Measurements from ENCODE around the gene PLBD2.

Gene PLBD2

GRCh38 chr12:113332688-113333417, 25.5 kb upstream of the PLBD2 start:
- H3K4me3 ChIP-seq (ENCODE audit: low read length in 2 of 2): no peak overlapping the region
- no peak overlapping the region for H3K23ac ChIP-seq (ENCODE audit: low read depth, low read length, poor library complexity)
- no peak overlapping the region for H3K4me2 ChIP-seq (ENCODE audit: insufficient read depth, low read length, poor library complexity, severe bottlenecking)
- no peak overlapping the region for H3K18ac ChIP-seq (ENCODE audit: low read length)
- no peaks in the 10 kb centered on the region for H3K36me3 ChIP-seq (replicated peaks in 1 of 2; ENCODE audit: control insufficient read depth in 2 of 2, insufficient read depth in 2 of 2, low read length in 2 of 2)
- no peak overlapping the region for H3K14ac ChIP-seq (ENCODE audit: low read length)
- H3K9me3 ChIP-seq (replicated peaks in 1 of 2; ENCODE audit: control insufficient read depth in 2 of 2, insufficient read depth in 1 of 2, low read depth in 1 of 2, low read length in 2 of 2): peaks cover 0 to 5% of the 10 kb centered on the region in 2 donors
- H2AFZ ChIP-seq (ENCODE audit: low read length): no peak overlapping the region
- no peak overlapping the region for H2BK12ac ChIP-seq (ENCODE audit: low read length)
- no peak overlapping the region for H3K4ac ChIP-seq (ENCODE audit: low read length)
- H3K79me1 ChIP-seq (ENCODE audit: low read depth, low read length): no peaks in the 10 kb centered on the region
- H3K9ac ChIP-seq (ENCODE audit: low read depth, low read length, poor library complexity): no peak overlapping the region
- H3K27me3 ChIP-seq (ENCODE audit: control insufficient read depth in 3 of 3, insufficient read depth in 3 of 3, low read depth in 1 of 3, low read length in 3 of 3): peaks cover 2 to 10% (median 2%) of the 10 kb centered on the region in 3 experiments
- H4K8ac ChIP-seq (ENCODE audit: low read depth, low read length): no peak overlapping the region
- no peak overlapping the region for H4K91ac ChIP-seq (ENCODE audit: low read depth, low read length, poor library complexity)
- no peak overlapping the region for H2BK120ac ChIP-seq (ENCODE audit: low read depth, low read length)
- no peak overlapping the region for H2AK5ac ChIP-seq (ENCODE audit: low read depth, low read length)
- no peak overlapping the region for H2BK15ac ChIP-seq (ENCODE audit: low read length)
- no peak overlapping the region for H2BK5ac ChIP-seq (ENCODE audit: low read length)
- WGBS, 2 donors (ENCODE audit: extremely low coverage in 2 of 2, insufficient read length in 2 of 2, insufficient replicate concordance in 1 of 2): no CpG with 5 or more reads among the region's 17 CpGs
- no peak overlapping the region for H3K27ac ChIP-seq (replicated peaks; ENCODE audit: low read length)
- peaks cover 2 to 3% of the 10 kb centered on the region in 2 donors for H3K4me1 ChIP-seq (ENCODE audit: control insufficient read depth in 2 of 2, insufficient read depth in 1 of 2, low read depth in 1 of 2, low read length in 2 of 2)
- no peak for DNase-seq (ENCODE audit: low spot score)

GRCh38 chr12:113333418-113333750, 25.0 kb upstream of the PLBD2 start:
- no CpG with 5 or more reads among the region's 5 CpGs for WGBS, 2 donors (ENCODE audit: extremely low coverage in 2 of 2, insufficient read length in 2 of 2, insufficient replicate concordance in 1 of 2)
- no peak overlapping the region for H3K4ac ChIP-seq (ENCODE audit: low read length)
- no peak overlapping the region for H3K23ac ChIP-seq (ENCODE audit: low read depth, low read length, poor library complexity)
- no peak overlapping the region for H2BK15ac ChIP-seq (ENCODE audit: low read length)
- DNase-seq (ENCODE audit: low spot score): no peak
- peaks cover 0 to 5% of the 10 kb centered on the region in 2 donors for H3K9me3 ChIP-seq (replicated peaks in 1 of 2; ENCODE audit: control insufficient read depth in 2 of 2, insufficient read depth in 1 of 2, low read depth in 1 of 2, low read length in 2 of 2)
- H3K79me1 ChIP-seq (ENCODE audit: low read depth, low read length): no peaks in the 10 kb centered on the region
- H2BK5ac ChIP-seq (ENCODE audit: low read length): no peak overlapping the region
- peaks cover 2 to 3% of the 10 kb centered on the region in 2 donors for H3K4me1 ChIP-seq (ENCODE audit: control insufficient read depth in 2 of 2, insufficient read depth in 1 of 2, low read depth in 1 of 2, low read length in 2 of 2)
- H3K4me2 ChIP-seq (ENCODE audit: insufficient read depth, low read length, poor library complexity, severe bottlenecking): no peak overlapping the region
- no peak overlapping the region for H3K9ac ChIP-seq (ENCODE audit: low read depth, low read length, poor library complexity)
- no peak overlapping the region for H4K8ac ChIP-seq (ENCODE audit: low read depth, low read length)
- no peak overlapping the region for H2AFZ ChIP-seq (ENCODE audit: low read length)
- no peak overlapping the region for H2AK5ac ChIP-seq (ENCODE audit: low read depth, low read length)
- H3K18ac ChIP-seq (ENCODE audit: low read length): no peak overlapping the region
- H2BK12ac ChIP-seq (ENCODE audit: low read length): no peak overlapping the region
- peaks cover 2 to 10% (median 2%) of the 10 kb centered on the region in 3 experiments for H3K27me3 ChIP-seq (ENCODE audit: control insufficient read depth in 3 of 3, insufficient read depth in 3 of 3, low read depth in 1 of 3, low read length in 3 of 3)
- no peak overlapping the region for H3K27ac ChIP-seq (replicated peaks; ENCODE audit: low read length)
- no peaks in the 10 kb centered on the region for H3K36me3 ChIP-seq (replicated peaks in 1 of 2; ENCODE audit: control insufficient read depth in 2 of 2, insufficient read depth in 2 of 2, low read length in 2 of 2)
- H2BK120ac ChIP-seq (ENCODE audit: low read depth, low read length): no peak overlapping the region
- H3K4me3 ChIP-seq (ENCODE audit: low read length in 2 of 2): no peak overlapping the region
- no peak overlapping the region for H3K14ac ChIP-seq (ENCODE audit: low read length)
- H4K91ac ChIP-seq (ENCODE audit: low read depth, low read length, poor library complexity): no peak overlapping the region

GRCh38 chr12:113333877-113334785, 24.3 kb upstream of the PLBD2 start:
- DNase-seq (ENCODE audit: low spot score): no peak

More at GRCh38 chr12:113333877-113334785, 24.3 kb upstream of the PLBD2 start:
- Histone ChIP-seq H3K4me3 (ENCODE audit: low read length in 2 of 2) (peak overlapping the region; percentile 65 to 80), H3K4me1 (ENCODE audit: control insufficient read depth in 2 of 2, insufficient read depth in 1 of 2, low read depth in 1 of 2, low read length in 2 of 2) (peaks cover 2 to 3% of the 10 kb centered on the region in 2 donors), H2AK5ac (ENCODE audit: low read depth, low read length) (no peak overlapping the region), H2BK120ac (ENCODE audit: low read depth, low read length) (no peak overlapping the region), H3K27ac (replicated peaks; ENCODE audit: low read length) (no peak overlapping the region), H3K9me3 (replicated peaks in 1 of 2; ENCODE audit: control insufficient read depth in 2 of 2, insufficient read depth in 1 of 2, low read depth in 1 of 2, low read length in 2 of 2) (peaks cover 0 to 5% of the 10 kb centered on the region in 2 donors), H2BK15ac (ENCODE audit: low read length) (no peak overlapping the region), H3K14ac (ENCODE audit: low read length) (no peak overlapping the region), H3K4ac (ENCODE audit: low read length) (no peak overlapping the region), H2AFZ (ENCODE audit: low read length) (peak overlapping the region; percentile 94), H3K4me2 (ENCODE audit: insufficient read depth, low read length, poor library complexity, severe bottlenecking) (peak overlapping the region; percentile 63), H3K9ac (ENCODE audit: low read depth, low read length, poor library complexity) (no peak overlapping the region), H3K23ac (ENCODE audit: low read depth, low read length, poor library complexity) (peak overlapping the region; percentile 49), H3K79me1 (ENCODE audit: low read depth, low read length) (no peaks in the 10 kb centered on the region), H4K91ac (ENCODE audit: low read depth, low read length, poor library complexity) (no peak overlapping the region), H2BK12ac (ENCODE audit: low read length) (no peak overlapping the region), H3K27me3 (ENCODE audit: control insufficient read depth in 3 of 3, insufficient read depth in 3 of 3, low read depth in 1 of 3, low read length in 3 of 3) (peaks cover 2 to 10% (median 2%) of the 10 kb centered on the region in 3 experiments), H2BK5ac (ENCODE audit: low read length) (no peak overlapping the region), H3K18ac (ENCODE audit: low read length) (no peak overlapping the region), H4K8ac (ENCODE audit: low read depth, low read length) (no peak overlapping the region), H3K36me3 (replicated peaks in 1 of 2; ENCODE audit: control insufficient read depth in 2 of 2, insufficient read depth in 2 of 2, low read length in 2 of 2) (no peaks in the 10 kb centered on the region)
- WGBS, 2 donors (ENCODE audit: extremely low coverage in 2 of 2, insufficient read length in 2 of 2, insufficient replicate concordance in 1 of 2): no CpG with 5 or more reads among the region's 27 CpGs

Data from neuronal stem cell (in vitro differentiated cells).